NCI-H1436 (cell line): ENCODE results near the gene TMEM232.
"Not testable (repeated sequence)": the region's sequence is repeated elsewhere in the genome, so short reads cannot be mapped to it uniquely, and the experiment has no call there.

ENCODE experiments used
- DNase-seq: peaks from one replicate; lab custom pipeline; 2025; lab: John Stamatoyannopoulos, UW

Gene TMEM232

GRCh38 chr5:110726249-110727024 lies at the start of gene TMEM232:
Gene TMEM232 (minus strand): TSS chr5:110726671. CDS start chr5:110667352, 59,319 bp downstream.
- peak; percentile 58 for DNase-seq

DNA sequence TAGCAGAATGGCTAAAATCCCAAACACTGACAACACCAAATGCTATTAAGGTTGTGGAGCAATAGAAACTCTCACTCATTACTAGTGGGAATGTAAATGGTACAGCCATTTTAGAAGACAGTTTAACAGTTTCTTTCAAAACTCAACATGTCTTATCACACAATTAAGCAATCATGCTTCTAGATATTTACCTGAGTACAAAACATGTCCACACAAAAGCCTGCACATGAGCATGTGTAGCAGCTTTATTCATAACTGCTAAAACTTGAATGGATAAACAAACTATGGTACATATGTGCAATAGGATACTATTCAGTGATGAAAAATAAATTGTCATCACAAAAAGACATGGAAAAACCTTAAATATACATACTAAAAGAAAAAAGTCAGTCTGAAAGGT lies 43.8 kb upstream of the TMEM232 start:
- DNase-seq, result no peak

GRCh38 chr5:110769000-110769681 lies 42.7 kb upstream of the TMEM232 start:
- no peak for DNase-seq

DNA sequence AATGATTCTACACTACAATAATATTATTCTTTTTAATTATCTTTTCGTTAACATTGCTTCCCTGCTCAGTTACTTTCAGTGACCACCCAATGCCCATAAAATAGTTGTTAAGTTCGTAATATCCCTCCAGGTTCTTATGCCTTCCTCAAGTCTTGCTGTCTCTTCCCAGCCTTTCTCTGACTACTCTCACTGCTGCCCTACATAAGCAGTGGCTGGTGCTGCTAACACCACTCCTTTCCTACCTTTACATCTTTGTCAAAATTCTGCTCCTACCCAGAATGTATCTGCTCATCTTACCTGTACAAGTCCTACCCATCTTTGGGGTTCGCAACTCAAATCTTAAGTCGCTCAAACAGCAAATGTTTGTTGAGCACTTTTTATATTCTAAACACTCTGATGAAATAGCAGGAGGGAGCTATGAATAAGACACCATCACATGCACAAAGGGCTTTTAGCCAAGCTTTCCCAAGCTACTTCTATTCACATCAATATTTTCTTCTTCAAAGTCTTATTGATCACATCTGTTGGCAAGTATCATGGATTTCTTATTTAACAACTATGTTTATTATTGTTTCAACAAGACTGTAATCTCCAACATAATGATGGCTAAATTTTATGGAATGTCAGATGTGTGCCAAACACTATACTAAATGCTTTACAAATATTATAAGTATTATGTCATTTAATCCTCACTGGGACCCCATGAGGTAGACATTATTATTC lies 41.8 kb upstream of the TMEM232 start:
- no peak for DNase-seq

DNA sequence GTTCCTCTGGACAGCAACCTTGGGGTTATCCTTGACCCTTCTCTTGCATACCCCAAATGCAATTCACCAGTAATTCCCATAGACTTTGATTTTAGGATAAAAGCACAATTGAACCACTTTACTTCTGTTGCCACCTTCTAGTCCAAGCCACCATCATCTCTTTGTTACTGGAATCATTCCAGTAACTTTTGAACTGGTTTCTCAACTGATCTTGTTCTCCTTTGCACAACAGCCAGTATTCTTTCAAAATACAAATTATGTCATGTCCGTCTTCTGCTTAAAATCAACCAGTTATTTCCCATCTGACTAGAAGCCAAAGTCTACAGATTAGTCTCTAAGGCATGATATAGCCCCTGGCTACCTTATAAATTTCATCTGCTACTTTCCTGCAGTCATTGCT lies 33.7 kb upstream of the TMEM232 start:
- no peak for DNase-seq

DNA sequence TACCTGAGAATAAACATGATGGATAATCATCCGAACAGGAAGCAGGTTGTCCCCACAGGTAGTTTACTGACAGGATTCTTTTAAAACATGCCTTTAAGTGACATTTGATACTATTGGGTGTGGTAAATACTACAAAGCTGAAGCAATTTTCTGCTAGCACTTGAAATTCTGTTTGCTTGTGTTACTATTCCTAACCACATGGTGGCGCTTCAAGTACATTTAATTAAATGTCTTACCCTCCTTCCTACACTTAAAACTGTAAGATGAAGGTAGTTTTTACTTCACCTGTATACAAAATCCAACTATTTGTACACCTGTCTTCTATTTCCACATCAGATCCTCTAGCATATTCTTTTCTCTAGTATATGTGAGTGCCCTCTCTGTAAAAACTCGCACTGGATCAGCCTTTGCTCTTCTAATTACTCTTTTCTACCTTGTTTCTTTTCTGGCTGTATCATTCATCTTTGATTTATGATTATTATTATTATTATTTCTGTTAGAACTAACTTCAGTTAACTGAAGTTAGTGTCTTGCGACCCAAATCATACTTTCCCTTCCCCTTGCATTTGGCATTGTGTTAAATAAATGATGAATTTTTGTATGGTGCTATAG lies 30.8 kb upstream of the TMEM232 start:
- DNase-seq, result peak; percentile 10

DNA sequence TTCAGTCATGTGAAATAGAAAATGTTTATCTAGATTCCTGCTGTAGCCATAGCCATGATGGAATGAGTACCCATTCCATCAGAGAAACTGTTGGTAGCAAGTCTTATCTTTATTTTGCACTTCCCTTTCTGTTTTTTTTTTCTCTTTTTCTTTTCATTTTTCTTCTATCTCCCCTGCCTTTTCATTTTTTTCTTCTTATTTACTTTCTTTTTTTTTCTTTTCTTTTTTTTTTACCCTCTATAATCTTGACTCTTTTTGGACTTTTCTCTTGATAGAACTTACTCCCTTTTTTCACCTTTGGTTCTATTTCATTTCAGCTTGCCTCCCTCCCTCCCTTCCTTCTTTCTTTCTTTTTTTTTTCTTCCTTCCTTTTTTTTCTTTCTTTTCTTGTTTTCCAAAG lies 27.7 kb upstream of the TMEM232 start:
- no peak for DNase-seq

DNA sequence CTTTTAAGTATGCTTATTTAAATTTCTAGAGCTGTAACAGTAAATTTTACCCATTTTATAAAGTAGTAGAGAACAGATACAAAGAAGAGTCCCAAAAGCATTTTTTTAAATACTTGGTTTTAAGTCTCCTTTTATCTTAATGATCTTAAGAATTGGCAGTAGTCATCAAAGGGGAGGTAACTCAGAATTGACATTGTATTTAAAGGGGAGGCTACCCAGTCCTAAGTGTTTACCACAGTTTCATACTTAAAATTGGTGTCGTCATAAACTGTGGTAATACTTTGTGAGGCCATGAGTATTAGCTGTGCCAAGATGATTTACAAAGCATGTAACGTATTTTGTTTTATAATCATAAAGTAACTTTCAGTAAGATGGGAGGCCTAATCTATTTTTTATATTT lies 27.1 kb upstream of the TMEM232 start:
- no peak for DNase-seq

- DNase-seq, result no peak
These were observed 26.5 kb upstream of the TMEM232 start for GRCh38 chr5:110752953-110753352.

- DNase-seq, result no peak
These were observed 25.7 kb upstream of the TMEM232 start for GRCh38 chr5:110751902-110752762.

- peak; percentile 80 for DNase-seq
These were observed 12.6 kb upstream of the TMEM232 start, which contains the start of gene SLC25A46 for GRCh38 chr5:110738812-110739651. Gene SLC25A46 (plus strand): TSS chr5:110739007. CDS start chr5:110739120, 113 bp downstream.

DNA sequence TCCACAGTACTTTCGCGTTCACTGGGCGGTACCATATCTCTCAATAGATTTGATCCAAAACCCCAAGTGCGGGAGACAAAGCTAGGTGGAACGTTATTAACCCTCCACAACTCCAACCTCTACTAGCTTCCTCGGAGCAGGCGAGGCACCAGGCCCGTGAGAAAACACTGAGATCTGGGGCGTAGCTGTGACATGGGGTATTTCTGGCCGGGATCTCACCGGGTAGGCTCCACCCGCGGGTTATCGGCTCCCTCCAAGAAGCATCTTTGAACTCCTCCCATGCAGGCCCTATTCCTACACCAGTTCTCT lies 12.0 kb upstream of the TMEM232 start:
- DNase-seq, result no peak

DNA sequence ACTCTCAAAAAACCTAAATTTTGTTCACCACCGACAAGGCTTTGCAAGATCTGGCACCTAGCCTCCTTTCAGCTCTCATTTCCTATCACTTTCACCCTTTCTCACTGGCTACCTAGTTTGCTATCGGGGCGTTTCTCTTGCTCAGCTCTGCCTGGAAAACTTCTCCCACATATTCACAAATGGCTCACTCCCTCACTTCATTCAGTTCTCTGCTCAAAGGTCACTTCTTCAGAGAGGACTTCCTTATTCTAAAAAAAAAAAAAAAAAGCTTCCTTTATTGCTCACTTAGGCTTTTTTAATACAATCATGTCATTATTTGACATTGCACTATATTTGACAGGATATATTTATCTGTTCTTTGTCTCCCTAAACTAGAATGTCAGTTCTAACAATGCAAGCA lies 10.3 kb upstream of the TMEM232 start:
- DNase-seq, result no peak

DNA sequence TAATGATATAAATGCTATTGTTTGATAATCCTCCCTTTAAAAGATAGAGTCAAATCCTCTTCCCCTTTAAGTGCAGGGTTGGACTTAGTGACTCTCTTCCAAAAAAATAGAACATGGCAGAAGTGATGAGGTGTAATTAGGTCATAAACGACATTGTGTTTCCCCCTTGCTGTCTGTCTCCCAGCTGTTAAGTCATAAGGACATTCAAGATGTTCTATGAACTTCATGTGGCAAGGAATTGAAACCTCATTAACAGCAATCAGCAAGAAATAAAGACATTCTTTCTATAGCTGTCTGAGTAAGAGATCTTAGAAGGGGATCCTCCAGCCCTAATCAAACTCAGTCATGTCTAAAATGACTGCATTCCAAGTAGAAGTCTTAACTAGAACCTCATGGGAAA lies 9.1 kb upstream of the TMEM232 start:
- no peak for DNase-seq

- DNase-seq, result no peak
These were observed 7.6 kb upstream of the TMEM232 start for GRCh38 chr5:110734101-110734500.

- not testable (repeated sequence) for DNase-seq
These were observed 5.0 kb upstream of the TMEM232 start for GRCh38 chr5:110731499-110731898.

- peak; percentile 6 for DNase-seq
These were observed 499 bp upstream of the TMEM232 start for GRCh38 chr5:110727025-110727314.

GRCh38 chr5:110718311-110718710 lies 8.2 kb downstream of the TMEM232 start:
- no peak for DNase-seq

- DNase-seq, result no peak
These were observed 9.9 kb downstream of the TMEM232 start for GRCh38 chr5:110716247-110717245.
